CD4-positive, alpha-beta T cell treated with Interleukin-12 subunit alpha and Interleukin-12 subunit beta, for 1 hour (primary cell): ENCODE data around the gene VAC14.

Experiments
- DNase-seq: peaks from one replicate; pipeline ENCODE4 v3.0.0-alpha.2; 2020

The VAC14 gene

DNA sequence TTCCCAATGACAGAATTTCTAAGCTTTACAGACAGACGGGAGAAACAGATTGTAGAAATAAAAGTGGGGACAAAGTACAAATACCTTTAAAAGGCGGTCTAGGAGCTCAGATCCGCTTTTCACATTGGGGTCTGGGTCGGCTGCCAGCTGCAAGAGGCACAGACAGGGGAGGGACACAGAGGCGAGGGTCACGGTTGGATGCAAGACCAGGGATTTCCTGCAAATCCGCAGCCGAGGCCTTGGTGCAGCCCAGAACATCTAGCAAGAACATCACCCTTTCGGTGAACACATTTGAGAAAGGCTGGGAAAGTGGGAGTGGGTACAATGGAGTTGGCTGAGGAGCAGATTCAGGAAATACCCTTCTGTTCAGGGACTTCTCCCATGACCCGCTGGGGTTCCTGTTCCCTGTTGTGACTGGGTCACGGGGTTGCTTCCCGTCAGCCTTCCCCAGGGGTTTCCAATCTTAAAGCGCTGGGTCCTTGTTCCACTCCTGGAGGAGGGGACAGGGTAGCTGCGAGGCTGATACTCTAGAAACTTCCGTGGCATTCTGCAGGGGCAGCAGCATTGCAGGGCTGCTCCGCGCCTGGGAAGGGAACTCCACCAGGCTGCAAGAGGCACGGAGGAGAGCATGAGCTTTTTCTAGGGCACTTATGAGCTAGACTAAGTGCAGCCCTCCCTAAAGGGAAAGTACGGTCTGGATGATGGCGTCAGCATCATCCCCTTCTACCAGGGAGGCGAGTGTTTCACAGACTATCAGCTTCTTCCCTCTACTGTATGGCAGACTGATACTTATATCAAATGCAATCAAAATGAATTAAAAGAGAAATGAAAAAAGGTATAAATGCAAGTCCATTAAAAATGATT, 16.0 kb downstream of the VAC14 start:
- no peak for DNase-seq

DNA sequence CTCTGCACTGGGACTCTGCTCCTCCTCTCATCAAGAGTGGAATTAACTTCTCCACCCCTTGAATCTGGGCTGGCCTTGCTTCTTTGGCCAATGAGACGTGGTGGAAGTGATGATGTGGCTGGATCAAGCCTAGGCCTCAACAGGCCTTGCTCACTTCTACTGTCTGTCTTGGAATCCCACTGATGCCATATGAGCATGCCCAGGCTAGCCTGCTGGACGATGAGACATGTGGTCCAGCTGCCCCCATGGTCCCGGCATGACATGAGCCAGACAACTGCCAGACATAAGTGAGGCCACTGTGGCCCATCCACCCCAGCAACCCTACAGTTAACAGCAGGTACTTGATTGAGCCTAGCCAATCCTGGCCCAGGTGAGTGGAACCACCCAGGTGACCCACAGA, 18.7 kb downstream of the VAC14 start:
- no peak for DNase-seq

DNA sequence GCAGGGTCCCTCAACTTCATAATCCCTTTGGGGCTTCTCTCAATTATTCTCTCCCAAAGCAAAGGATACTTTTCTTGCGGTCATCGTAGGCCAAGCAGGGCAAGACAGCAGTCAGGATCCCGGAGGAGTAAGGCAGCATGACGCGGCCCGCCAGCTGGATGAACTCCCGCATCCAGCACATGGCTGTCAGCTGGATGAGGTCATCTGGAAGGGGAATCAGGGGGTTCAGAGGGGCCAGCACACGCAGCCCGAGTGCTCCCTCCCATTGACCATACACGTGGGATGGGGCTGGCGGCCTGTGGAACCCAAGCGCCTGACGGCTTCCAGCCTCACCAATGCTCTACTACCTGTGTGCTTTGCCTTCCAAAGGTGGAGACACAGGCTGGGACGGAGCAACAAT, 19.2 kb downstream of the VAC14 start:
- no peak for DNase-seq

DNA sequence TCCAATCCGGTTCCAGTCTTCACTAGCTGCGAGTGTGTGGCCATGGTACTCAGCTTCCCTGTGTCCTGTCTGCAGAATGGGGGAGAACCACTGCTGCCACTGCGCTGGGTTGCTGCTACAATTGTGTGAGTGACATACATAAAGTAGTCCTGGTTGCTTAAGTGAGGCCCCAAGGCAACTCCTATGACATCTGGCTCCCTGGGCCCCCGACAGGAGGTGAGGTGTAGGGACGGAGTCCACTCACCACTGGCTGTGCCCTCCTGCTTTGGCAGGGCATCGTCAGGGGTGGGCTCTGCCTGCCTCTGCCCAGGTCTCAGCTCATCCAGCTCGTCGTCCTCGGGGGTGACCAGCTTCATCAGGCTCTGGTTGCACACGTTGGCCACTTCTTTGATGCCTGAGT, 20.4 kb downstream of the VAC14 start:
- DNase-seq: no peak

DNA sequence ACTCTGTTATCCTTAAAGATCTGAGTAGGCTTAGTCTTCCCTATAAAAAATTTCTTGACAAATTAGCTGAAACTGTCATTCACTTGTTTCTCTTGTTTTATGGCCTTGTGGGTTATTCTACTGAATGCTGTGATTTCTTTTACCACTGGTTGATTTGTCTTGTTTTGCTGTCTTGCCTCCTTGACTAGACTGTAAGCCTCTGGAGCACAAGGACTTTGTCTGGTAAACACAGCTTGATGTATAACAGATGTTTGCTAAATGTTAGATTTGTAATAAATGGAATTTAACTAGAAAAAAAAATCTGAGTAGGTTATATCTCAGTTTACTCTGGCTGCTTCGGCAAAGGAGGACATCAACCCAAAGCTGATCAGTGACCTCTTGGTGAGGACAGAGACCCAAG, 21.6 kb downstream of the VAC14 start:
- no peak for DNase-seq

DNA sequence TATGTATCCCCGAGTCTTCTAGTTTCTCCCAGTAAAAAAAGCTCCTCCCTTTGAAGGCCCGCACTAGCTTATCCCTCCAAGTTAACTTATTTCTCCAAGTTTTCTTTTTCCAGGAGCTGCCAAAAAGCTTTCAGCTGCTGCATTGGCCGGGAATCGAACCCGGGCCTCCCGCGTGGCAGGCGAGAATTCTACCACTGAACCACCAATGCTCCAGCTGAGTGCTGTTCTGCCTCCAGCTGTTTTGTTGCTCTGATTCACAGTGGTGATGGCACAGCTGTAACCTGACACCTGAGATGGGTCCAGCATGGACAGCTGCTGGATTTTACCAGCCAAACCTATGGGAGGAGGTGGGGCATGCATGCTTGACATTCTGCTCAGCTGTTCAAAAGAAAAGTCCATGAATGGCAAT, 22.1 kb downstream of the VAC14 start:
- no peak for DNase-seq

DNA sequence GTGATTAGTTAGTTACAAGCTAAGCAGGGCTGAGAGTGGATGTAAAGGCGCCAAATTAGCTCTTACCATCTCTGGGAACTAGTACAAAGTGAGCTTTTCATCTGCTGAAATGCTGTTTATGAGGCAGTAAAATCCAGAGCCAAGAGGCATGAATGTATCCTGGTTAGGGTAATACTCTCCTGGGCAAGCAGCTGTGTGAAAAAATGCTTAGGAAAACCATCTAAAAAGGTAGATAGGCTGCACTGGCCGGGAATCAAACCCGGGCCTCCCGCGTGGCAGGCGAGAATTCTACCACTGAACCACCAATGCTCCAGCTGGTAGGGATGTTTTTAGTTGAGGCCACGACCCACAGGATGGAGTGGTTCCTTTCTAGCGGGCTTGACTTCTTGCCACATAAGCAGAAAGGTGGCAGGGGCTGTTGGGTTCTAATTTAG, 23.0 kb downstream of the VAC14 start:
- DNase-seq: no peak

DNA sequence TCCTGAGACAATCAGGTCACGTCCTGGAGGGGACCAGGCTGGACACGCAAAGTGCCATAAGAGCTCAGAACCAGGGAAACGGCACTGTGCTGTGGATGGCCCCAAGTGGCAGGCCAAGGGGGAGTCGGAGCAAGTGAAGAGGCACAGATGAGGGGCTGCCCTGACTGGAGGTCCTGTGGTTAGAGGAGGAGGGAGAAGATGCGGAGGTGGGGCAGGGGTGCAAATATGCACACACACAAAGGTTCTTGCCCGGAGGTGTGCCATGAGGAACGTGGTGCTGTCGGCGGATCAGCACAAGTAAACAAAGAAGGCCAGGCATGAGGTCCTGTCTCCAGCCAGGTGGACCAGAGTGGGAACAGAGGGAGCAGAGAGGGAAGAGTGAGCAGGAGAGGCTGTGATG, 23.5 kb downstream of the VAC14 start:
- DNase-seq: no peak

DNA sequence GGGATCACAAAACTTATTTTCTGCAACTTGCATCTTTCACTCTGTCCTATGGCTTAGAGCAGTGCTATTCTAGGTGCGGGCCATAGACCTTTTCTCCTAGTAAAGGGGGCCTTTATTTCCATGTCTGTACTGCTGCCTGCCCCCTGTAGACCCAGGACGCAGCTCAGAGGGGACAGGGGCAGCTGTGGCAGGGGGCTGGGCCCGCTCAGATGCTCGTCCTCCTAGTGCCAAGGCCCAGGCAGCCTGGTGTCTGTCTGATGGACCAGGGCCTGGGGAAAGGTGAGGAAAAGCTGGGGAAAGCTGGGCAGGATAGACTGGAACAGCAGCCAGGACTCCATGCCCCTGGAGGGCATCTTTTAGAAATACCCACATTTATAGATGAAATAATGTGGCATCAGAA, 25.6 kb downstream of the VAC14 start:
- no peak for DNase-seq

DNA sequence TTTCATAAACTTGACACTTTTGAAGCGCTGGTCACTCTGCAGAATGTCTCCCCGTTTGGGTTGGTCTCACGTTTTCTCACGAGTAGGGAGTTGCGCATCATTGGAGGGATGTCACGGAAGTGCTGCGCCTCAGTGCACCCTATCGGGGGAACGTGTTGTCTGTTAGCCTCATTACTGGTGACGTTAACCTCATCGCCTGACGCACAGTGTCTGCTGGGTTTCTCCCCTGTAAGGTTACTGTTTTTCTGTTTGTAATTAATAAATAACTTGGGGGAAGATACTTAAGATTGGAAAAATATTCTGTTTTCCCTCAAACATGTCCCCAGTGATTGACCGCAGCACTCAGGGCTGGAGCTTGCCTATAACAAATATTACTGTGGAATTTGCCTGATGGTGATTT, 26.7 kb downstream of the VAC14 start:
- no peak for DNase-seq

DNA sequence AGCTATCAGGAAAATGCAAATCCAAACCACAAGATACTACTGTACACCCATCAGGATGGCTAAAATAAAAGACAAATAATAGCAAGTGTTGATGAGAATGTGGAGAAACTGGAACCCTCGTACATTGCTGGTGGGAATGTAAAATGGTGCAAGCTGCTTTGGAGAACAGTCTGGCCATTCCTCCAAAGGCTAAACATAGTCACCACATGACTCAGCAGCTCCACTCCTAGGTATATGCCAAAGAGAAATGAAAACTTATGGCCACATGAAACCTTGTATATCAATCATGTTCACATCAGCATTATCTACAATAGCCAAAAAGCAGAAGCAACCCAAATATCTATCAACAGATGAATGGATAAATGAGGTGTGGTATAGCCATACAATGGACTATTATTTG, 28.5 kb downstream of the VAC14 start:
- no peak for DNase-seq

DNA sequence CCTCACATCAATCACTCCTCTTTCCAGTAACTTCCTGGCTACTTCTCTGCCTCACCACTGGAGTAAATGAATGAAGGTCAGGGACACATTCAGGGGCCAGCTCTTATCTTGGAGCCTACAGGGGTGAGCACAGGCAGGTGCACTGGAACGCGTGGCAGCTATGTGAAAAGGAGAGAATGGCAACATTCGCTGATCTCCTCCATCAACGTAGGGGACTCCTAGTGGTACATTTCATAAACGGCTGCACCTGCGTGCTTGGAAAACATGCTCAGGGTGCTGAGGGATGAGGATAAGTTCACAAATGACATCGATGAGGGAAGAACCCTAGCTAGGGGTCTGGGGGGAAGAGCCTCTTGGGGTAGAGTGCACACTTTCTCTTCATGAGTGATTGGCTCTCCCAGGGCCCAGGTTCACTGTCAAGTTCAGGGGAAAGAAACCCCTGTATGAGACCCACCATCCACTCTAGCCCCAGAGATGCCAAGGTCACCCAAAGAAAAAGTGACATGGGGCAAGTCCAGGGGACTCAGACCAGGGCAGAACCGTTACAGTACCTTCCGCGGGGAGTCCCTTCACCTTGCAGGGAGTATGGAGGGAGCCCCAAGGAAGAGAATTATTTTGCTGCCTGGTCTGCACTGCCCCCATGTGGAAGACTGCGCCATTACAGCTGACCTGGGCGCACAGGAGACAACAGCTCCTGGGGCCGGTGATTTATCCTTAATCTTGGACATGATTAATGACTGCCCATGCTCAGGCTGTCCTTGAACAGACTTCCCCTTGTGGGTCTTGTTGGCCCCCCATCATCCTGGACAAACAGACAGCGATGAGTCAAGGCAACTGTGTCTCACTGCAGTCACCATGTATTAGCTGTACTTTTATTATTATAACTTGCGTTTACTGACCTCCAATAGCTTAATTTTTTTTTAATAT, 30.1 kb downstream of the VAC14 start:
- peak; percentile 50 for DNase-seq

DNA sequence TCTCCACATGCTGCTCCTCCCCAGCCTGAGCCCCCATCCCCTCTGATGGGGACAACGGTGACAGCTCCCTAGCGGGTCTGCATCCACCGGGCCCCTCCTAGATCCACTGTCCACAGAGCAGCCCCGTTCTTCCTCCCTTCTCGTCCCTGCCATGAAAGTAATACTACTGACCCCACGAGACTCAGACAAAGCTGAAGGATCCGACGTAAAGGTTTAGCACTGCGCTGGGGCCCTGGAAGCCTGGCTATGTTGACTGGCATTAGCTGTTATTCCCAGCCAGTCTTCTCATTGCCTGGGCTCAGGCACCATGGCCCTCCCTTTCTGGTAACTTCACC, 30.7 kb downstream of the VAC14 start:
- no peak for DNase-seq

DNA sequence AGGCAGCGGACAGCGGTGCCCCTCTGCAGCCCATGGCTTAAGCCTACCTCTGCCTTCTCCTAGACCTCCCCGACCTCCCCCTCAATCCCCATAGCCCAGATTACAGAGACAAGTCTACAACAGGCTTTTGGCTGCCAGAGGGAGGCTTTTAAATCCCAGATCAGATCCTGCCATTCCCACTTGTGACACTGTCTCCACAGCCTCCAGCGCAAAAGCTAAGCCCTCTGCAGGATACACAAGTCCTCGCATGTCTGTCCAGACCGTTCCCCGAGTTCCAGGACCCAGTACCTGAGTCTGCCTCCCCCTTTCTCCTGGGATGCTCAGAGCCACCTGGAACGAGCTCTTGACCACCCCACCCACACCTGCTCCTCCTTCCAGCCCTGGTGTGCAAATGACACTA, 31.2 kb downstream of the VAC14 start:
- no peak for DNase-seq

DNA sequence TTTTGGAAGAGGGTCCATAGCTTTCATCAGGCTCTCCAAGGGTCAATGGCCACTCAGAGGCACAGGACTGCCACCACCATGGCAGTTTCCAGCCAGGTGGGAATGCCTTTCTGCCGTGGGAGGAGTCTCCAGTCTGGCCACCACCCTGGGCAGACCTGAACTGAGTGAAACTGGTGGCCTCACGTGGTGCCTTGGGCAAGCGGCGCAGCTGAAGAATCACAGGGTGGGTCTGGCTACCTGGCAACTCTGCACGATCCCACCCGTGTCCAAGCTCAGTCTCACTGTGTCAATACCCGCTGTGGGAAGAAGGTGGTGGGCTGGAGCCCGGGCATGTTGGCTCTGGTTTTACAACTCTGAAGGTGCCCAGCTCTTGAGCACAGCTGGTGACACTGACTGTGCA, 31.8 kb downstream of the VAC14 start:
- DNase-seq: no peak

DNA sequence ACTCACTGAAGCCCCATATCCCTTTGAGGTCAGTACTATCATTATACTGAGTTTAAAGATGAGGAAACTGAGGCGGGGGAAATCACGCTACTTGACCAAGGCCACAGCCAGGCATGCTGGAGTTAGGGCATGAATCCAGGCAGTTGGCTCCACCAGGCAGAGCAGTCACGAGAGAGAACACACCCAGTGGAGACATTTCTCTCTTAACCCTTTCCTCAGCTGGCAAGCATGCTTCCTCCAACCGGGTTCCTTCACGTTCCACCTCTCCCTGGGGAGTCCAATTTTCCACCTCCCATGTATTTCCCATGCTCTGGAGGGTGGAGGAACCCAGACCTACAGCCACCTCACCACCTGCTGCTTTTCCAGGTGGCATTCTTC, 32.8 kb downstream of the VAC14 start:
- no peak for DNase-seq

DNA sequence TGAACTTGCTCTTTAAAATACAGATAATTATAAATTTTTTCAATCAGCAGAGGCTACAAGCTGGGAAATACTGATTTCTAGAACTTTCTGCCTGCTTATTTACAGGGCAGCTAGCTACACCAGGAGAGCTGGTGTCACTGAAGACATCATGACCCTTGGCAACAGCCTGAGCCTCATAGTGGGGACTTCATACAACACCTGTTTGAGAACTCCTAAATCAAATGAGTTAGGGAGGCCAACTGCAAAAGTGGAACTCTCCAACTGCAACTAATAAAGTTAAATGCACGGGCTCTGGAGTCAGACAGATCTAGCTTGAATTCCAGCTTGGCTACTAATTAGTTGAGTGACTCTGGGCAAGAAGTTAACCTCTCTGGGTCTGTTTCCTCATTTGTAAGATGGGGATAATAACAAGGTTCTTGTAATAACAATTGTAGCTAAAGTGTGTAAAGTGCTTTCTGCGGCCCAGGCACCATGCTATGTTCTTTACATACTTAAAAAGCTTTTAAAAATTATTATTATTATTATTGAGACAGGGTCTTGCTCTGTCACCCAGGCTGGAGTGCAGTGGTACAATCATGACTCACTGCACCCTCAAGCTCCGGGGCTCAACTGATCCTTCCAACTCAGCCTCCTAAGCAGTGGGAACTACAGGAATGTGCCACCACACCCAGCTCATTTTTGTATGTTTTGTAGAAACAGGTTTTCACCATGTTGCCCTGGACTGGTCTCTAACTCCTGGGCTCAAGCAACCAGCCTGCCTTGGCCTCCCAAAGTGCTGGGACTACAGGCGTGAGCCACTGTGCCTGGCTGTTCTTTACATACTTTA, 33.4 kb downstream of the VAC14 start:
- no peak for DNase-seq

DNA sequence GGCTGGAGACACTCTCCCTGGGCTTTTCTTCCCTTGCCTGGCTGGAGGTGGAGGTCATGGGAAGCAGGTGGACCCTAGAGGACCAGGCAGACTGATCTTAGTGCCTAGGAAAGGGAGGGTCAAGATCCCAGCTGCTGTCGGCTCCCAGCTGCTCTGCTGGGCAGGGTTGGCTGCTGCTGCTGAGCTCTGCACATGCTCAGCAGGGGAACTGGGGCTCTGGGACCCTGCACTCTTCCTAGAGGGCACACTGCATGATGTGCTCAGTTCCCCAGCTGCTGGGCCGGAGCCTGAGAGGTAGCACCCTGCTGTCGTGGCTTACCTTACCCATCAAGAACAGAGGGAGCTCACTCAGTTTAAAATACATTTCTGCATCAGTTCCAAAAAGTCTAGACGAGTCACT, 34.3 kb downstream of the VAC14 start:
- DNase-seq: no peak

DNA sequence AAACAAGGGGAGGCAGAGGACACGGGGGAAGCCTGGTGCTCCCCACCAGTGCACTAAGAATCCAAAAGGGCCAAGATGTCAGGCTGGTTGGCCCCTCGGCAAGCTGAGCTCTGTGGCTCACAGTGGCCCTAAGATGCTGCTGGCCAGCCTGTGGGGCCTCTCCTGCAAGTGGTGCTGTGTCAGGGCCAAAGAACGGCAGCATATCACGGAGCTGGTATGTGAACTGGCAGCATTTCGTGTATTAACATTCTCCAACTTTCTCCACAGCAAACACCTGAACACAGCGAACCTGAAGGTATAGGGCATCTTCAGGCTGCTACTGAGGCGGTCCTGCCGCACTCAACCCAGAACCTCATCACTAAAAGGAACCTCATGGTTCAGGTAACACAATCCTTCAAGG, 34.8 kb downstream of the VAC14 start:
- no peak for DNase-seq

DNA sequence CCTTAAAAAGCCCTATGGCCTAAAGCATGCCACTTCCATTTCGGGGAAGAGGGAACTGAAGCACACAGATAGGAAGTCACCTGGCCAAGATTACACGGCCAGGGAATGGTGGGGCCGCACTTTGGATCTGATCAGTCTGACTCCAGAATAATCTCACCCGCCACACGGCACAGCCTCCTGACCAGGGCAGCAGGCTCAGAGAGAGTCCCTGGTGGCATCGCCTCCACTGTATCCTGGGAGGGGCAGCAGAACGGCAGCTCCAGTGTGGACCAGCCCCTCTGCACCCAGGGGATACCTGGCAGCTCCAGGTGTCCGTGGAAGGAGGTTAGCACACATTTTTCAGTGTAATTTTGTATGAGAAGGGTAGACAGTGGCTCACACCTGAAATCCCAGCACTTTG, 35.5 kb downstream of the VAC14 start:
- DNase-seq: no peak

DNA sequence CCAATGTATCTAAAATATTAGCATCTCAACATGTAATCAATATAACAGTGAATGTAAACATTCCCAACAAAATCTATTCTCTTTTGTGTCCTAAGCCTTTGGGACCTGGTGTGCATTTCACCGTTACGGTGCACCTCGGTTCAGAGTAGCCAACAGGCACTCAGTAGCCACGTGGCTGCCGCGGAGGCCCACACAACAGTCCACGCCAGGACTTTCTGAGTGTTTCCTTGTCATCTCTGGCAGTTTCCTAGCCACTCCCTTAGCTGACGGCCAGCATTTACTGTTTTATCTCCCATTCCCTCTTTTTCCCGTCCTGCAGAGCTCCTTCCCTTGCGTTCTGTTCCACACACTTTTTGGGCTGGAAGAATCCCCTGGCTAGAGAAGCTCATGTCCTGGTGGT, 36.3 kb downstream of the VAC14 start:
- no peak for DNase-seq

DNA sequence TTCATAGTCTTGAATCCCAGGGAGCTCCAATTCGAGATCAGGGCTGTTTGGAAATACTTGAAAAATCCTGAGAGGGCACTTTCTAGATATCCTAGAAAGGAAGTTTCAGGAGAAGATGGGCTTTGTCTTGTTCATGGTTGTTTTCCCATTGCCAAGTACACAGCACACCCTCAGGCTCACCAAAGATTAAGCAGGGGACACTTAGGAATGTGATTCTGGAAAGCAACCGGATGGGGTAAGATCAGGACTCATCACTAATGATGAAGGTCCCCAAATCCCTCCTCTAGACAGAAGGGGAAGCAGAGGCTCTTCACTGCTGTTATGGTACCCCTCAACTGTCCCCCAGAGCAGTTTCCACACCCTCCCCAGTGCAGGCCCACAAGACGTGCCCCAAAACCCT, 40.7 kb downstream of the VAC14 start:
- DNase-seq: no peak

DNA sequence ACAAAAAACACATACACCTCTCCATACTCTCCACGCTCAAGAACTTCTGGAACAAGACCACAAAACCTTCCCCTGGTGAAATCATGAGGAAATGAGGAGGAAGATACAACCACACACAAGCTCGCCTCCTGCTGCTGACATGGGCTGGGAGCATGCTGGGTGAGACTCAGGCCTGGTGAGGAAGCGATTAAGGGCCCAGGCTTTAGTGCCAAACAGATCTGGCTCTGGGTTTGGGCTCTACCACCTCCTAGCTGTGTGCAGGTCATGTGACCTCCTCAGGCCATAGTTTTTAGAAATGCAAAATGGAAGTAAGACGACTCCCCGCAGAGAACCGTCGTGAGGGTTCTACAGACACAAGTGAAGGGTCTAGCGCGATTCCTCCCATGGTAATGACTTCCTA, 41.3 kb downstream of the VAC14 start:
- no peak for DNase-seq
